NOMO-1 treated with dmso at 0.1 percent for 144 hours (cell line): ENCODE results near the gene SPC24.
A peak's percentile ranks its signal among the peaks of the same experiment; 100 is the strongest.
"Not testable (repeated sequence)": the region's sequence is repeated elsewhere in the genome, so short reads cannot be mapped to it uniquely, and the experiment has no call there.

Experiments used
- DNase-seq: peaks from one replicate; lab custom pipeline; 2025; ENCODE audit not compliant: unreplicated experiment; lab: John Stamatoyannopoulos, UW

The SPC24 gene

GRCh38 chr19:11166281-11167142 lies 10.9 kb upstream of the SPC24 start:
- no peak for DNase-seq

GRCh38 chr19:11165486-11166030 lies 10.0 kb upstream of the SPC24 start:
- DNase-seq = no peak

GRCh38 chr19:11164879-11165406 lies 9.4 kb upstream of the SPC24 start:
- no peak for DNase-seq

- DNase-seq = no peak
Observed at GRCh38 chr19:11164296-11164695, 8.7 kb upstream of the SPC24 start.

GRCh38 chr19:11160440-11160768 lies 4.8 kb upstream of the SPC24 start:
- DNase-seq = not testable (repeated sequence)

- DNase-seq = no peak
Observed at GRCh38 chr19:11159598-11160439, 4.2 kb upstream of the SPC24 start.

- DNase-seq = no peak
Observed at GRCh38 chr19:11154683-11155047, 917 bp downstream of the SPC24 start.

- no peak for DNase-seq
Observed at GRCh38 chr19:11152318-11153062, 3.1 kb downstream of the SPC24 start.

- DNase-seq = no peak
Observed at GRCh38 chr19:11151181-11151580, 4.4 kb downstream of the SPC24 start.

GRCh38 chr19:11148001-11148400 lies 7.6 kb downstream of the SPC24 start:
- DNase-seq = no peak

GRCh38 chr19:11145536-11145924 lies 10.1 kb downstream of the SPC24 start:
- no peak for DNase-seq

GRCh38 chr19:11142528-11143171 lies 12.9 kb downstream of the SPC24 start:
- DNase-seq = no peak

- no peak for DNase-seq
Observed at GRCh38 chr19:11141937-11142527, 13.6 kb downstream of the SPC24 start.

GRCh38 chr19:11140896-11141295 lies 14.7 kb downstream of the SPC24 start:
- DNase-seq = no peak

- DNase-seq = not testable (repeated sequence)
Observed at GRCh38 chr19:11140023-11140538, 15.5 kb downstream of the SPC24 start.

- no peak for DNase-seq
Observed at GRCh38 chr19:11138601-11139300, 16.8 kb downstream of the SPC24 start.

GRCh38 chr19:11137542-11138384 lies 17.8 kb downstream of the SPC24 start:
- peak; percentile 64 for DNase-seq

- no peak for DNase-seq
Observed at GRCh38 chr19:11136400-11137101, 19.0 kb downstream of the SPC24 start.
